ENCODE measurements around the gene NUCKS1.

GRCh38 chr1:205739348-205740160 lies 10.4 kb downstream of the NUCKS1 start:
- no peak for TF ChIP-seq CTCF (IDR thresholded peaks at IDR 0.05 in 8 of 11, conservative IDR thresholded peaks at IDR 0.05 in 3 of 11)
- TF ChIP-seq POLR2AphosphoS5 (IDR thresholded peaks at IDR 0.05) = no peak

Measured in spleen (tissue), 7 donors.